HepG2 (cell line): ENCODE results near the gene DHRS1. TPM values are rescaled to one million over a fixed set of nuclear protein-coding genes. Genes with fewer than 3 reads are reported as not detected.

Experiments used
- AGO2 ChIP-seq: fragments of 200-400 bp; formaldehyde crosslinking; optimal IDR thresholded peaks from 2 replicates; pipeline ENCODE3; 2017; ENCODE audit warnings: mild to moderate bottlenecking, low read depth, low read length, moderate library complexity
- BHLHE40 ChIP-seq: IDR thresholded peaks from 2 replicates; pipeline ENCODE4 v1.6.1; 2011; ENCODE audit warnings: low read length, improper control_type of control experiment
- ISL2 ChIP-seq: sonication (generic); formaldehyde crosslinking; IDR thresholded peaks from 2 replicates; pipeline ENCODE4 v1.5.0; 2020; ENCODE audit warnings: missing genetic modification reagents
- YY1 ChIP-seq: IDR thresholded peaks from 2 replicates; pipeline ENCODE4 v1.6.1; 2011; ENCODE audit warnings: low read length, low read depth, moderate library complexity, mild to moderate bottlenecking; ENCODE audit not compliant: insufficient read depth, insufficient replicate concordance
- ZBTB8A ChIP-seq: sonication (generic); formaldehyde crosslinking; IDR thresholded peaks from 2 replicates; pipeline ENCODE4 v1.4.0; 2020; ENCODE audit warnings: mild to moderate bottlenecking, low read depth, missing genetic modification reagents, borderline replicate concordance
- ZNF331 ChIP-seq: sonication (generic); formaldehyde crosslinking; IDR thresholded peaks from 2 replicates; pipeline ENCODE4 v1.4.0; 2020; ENCODE audit warnings: missing genetic modification reagents
- ZNF572 ChIP-seq: sonication (generic); formaldehyde crosslinking; IDR thresholded peaks from 2 replicates; pipeline ENCODE4 v1.5.1; 2020; ENCODE audit warnings: mild to moderate bottlenecking, missing genetic modification reagents
- ZNF652 ChIP-seq: IDR thresholded peaks from 2 replicates; pipeline ENCODE4 v1.6.1; 2016; ENCODE audit warnings: low read depth, borderline replicate concordance
- ZNF776 ChIP-seq: sonication (generic); formaldehyde crosslinking; IDR thresholded peaks from 2 replicates; pipeline ENCODE4 v1.4.0; 2020; ENCODE audit warnings: mild to moderate bottlenecking, missing genetic modification reagents
- ZNF83 ChIP-seq: sonication (generic); formaldehyde crosslinking; IDR thresholded peaks from 2 replicates; pipeline ENCODE4 v1.4.0; 2020; ENCODE audit warnings: missing genetic modification reagents, mild to moderate bottlenecking, borderline replicate concordance
- polyA plus RNA-seq, 8 experiments: library from polyadenylated mRNA; depleted of rRNA in 3 of 8; stranded (reverse) in 7 of 8; unstranded in 1 of 8; fragments of >200 nt; fragmentation: Illumina TruSeq in 4 of 8; extraction: Trizol in 4 of 8; gene quantifications; 2 replicates each; pipeline versions ENCODE4 v1.2.1 to v1.2.3, GENCODE V29; 2011 to 2016; ENCODE audit warnings: low read depth in 4 of 8, missing spikeins in 1 of 8, mixed read lengths in 1 of 8; ENCODE audit not compliant: insufficient read depth in 1 of 8
- total RNA-seq, 5 experiments: library from RNA; depleted of rRNA; stranded (reverse); fragments of >200 nt; fragmentation: Illumina TruSeq; extraction: Trizol; gene quantifications; 2 replicates each; pipeline ENCODE4 v1.2.3, GENCODE V29; 2016; ENCODE audit warnings: low read depth in 1 of 5
- TF ChIP-seq, protein P1 (sequence below): IDR thresholded peaks from 2 replicates; pipeline ENCODE4 v1.6.1; 2016; ENCODE audit warnings: mild to moderate bottlenecking, missing biosample characterization, missing genetic modification reagents
- TF ChIP-seq, protein P2 (sequence below): sonication (generic); formaldehyde crosslinking; IDR thresholded peaks from 2 replicates; pipeline ENCODE4; 2020; ENCODE audit warnings: missing genetic modification reagents, mild to moderate bottlenecking, borderline replicate concordance
- TF ChIP-seq, protein P3 (sequence below): sonication (generic); formaldehyde crosslinking; IDR thresholded peaks from 2 replicates; pipeline ENCODE4 v1.4.0; 2020; ENCODE audit warnings: mild to moderate bottlenecking, missing genetic modification reagents, borderline replicate concordance
- TF ChIP-seq, protein P4 (sequence below): sonication (generic); formaldehyde crosslinking; IDR thresholded peaks from 2 replicates; pipeline ENCODE4 v1.8.0; 2022; ENCODE audit warnings: missing genetic modification reagents, mild to moderate bottlenecking, moderate library complexity, borderline replicate concordance
- TF ChIP-seq, protein P5 (sequence below): IDR thresholded peaks from 2 replicates; pipeline ENCODE4 v1.6.1; 2016
- TF ChIP-seq, protein P6 (sequence below): sonication (generic); formaldehyde crosslinking; IDR thresholded peaks from 2 replicates; pipeline ENCODE4 v1.5.0; 2020; ENCODE audit warnings: missing genetic modification reagents

DHRS1 gene
- total and polyA plus RNA-seq, 2 of the 13 experiments (the other 11 are each of a cell fraction or from before 2014, with no cell fraction given): 49.8 to 60.8 TPM

GRCh38 chr14:24266344-24267244 is 33.0 kb downstream of the DHRS1 start (continued):
- TF ChIP-seq, protein P1, sequence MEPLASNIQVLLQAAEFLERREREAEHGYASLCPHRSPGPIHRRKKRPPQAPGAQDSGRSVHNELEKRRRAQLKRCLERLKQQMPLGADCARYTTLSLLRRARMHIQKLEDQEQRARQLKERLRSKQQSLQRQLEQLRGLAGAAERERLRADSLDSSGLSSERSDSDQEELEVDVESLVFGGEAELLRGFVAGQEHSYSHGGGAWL: no peak
- no peak for TF ChIP-seq ISL2 (CRISPR knock-in tag)
- peak; percentile 34 for TF ChIP-seq AGO2
- no peak for TF ChIP-seq YY1
- TF ChIP-seq, protein P2, sequence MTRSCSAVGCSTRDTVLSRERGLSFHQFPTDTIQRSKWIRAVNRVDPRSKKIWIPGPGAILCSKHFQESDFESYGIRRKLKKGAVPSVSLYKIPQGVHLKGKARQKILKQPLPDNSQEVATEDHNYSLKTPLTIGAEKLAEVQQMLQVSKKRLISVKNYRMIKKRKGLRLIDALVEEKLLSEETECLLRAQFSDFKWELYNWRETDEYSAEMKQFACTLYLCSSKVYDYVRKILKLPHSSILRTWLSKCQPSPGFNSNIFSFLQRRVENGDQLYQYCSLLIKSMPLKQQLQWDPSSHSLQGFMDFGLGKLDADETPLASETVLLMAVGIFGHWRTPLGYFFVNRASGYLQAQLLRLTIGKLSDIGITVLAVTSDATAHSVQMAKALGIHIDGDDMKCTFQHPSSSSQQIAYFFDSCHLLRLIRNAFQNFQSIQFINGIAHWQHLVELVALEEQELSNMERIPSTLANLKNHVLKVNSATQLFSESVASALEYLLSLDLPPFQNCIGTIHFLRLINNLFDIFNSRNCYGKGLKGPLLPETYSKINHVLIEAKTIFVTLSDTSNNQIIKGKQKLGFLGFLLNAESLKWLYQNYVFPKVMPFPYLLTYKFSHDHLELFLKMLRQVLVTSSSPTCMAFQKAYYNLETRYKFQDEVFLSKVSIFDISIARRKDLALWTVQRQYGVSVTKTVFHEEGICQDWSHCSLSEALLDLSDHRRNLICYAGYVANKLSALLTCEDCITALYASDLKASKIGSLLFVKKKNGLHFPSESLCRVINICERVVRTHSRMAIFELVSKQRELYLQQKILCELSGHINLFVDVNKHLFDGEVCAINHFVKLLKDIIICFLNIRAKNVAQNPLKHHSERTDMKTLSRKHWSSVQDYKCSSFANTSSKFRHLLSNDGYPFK (CRISPR knock-in tag): 0 out of 2 replicates have a peak, but pooled peaks have one; percentile 19
- no peak for TF ChIP-seq ZNF331
- TF ChIP-seq ZNF776: no peak
- TF ChIP-seq ZBTB8A (CRISPR knock-in tag): no peak
- TF ChIP-seq, protein P3, sequence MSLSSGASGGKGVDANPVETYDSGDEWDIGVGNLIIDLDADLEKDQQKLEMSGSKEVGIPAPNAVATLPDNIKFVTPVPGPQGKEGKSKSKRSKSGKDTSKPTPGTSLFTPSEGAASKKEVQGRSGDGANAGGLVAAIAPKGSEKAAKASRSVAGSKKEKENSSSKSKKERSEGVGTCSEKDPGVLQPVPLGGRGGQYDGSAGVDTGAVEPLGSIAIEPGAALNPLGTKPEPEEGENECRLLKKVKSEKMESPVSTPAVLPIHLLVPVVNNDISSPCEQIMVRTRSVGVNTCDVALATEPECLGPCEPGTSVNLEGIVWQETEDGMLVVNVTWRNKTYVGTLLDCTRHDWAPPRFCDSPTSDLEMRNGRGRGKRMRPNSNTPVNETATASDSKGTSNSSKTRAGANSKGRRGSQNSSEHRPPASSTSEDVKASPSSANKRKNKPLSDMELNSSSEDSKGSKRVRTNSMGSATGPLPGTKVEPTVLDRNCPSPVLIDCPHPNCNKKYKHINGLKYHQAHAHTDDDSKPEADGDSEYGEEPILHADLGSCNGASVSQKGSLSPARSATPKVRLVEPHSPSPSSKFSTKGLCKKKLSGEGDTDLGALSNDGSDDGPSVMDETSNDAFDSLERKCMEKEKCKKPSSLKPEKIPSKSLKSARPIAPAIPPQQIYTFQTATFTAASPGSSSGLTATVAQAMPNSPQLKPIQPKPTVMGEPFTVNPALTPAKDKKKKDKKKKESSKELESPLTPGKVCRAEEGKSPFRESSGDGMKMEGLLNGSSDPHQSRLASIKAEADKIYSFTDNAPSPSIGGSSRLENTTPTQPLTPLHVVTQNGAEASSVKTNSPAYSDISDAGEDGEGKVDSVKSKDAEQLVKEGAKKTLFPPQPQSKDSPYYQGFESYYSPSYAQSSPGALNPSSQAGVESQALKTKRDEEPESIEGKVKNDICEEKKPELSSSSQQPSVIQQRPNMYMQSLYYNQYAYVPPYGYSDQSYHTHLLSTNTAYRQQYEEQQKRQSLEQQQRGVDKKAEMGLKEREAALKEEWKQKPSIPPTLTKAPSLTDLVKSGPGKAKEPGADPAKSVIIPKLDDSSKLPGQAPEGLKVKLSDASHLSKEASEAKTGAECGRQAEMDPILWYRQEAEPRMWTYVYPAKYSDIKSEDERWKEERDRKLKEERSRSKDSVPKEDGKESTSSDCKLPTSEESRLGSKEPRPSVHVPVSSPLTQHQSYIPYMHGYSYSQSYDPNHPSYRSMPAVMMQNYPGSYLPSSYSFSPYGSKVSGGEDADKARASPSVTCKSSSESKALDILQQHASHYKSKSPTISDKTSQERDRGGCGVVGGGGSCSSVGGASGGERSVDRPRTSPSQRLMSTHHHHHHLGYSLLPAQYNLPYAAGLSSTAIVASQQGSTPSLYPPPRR (CRISPR knock-in tag): no peak
- TF ChIP-seq ZNF83 (CRISPR knock-in tag): no peak
- TF ChIP-seq, protein P4, sequence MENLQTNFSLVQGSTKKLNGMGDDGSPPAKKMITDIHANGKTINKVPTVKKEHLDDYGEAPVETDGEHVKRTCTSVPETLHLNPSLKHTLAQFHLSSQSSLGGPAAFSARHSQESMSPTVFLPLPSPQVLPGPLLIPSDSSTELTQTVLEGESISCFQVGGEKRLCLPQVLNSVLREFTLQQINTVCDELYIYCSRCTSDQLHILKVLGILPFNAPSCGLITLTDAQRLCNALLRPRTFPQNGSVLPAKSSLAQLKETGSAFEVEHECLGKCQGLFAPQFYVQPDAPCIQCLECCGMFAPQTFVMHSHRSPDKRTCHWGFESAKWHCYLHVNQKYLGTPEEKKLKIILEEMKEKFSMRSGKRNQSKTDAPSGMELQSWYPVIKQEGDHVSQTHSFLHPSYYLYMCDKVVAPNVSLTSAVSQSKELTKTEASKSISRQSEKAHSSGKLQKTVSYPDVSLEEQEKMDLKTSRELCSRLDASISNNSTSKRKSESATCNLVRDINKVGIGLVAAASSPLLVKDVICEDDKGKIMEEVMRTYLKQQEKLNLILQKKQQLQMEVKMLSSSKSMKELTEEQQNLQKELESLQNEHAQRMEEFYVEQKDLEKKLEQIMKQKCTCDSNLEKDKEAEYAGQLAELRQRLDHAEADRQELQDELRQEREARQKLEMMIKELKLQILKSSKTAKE (CRISPR knock-in tag): no peak
- no peak for TF ChIP-seq BHLHE40
- TF ChIP-seq, protein P5, sequence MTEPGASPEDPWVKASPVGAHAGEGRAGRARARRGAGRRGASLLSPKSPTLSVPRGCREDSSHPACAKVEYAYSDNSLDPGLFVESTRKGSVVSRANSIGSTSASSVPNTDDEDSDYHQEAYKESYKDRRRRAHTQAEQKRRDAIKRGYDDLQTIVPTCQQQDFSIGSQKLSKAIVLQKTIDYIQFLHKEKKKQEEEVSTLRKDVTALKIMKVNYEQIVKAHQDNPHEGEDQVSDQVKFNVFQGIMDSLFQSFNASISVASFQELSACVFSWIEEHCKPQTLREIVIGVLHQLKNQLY (CRISPR knock-in tag): no peak
- 0 out of 2 replicates have a peak, but pooled peaks have one; percentile 67 for TF ChIP-seq ZNF572
- no peak for TF ChIP-seq ZNF652 (CRISPR knock-in tag)
- TF ChIP-seq, protein P6, sequence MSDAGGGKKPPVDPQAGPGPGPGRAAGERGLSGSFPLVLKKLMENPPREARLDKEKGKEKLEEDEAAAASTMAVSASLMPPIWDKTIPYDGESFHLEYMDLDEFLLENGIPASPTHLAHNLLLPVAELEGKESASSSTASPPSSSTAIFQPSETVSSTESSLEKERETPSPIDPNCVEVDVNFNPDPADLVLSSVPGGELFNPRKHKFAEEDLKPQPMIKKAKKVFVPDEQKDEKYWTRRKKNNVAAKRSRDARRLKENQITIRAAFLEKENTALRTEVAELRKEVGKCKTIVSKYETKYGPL: no peak
